ENCODE measurements around the gene RUNX3.
A peak's percentile ranks its signal among the peaks of the same experiment; 100 is the strongest.

The RUNX3 gene

GRCh38 chr1:24888971-24889676 lies 41.0 kb downstream of the RUNX3 start:
- Mint-ChIP-seq H3K27me3 (no peaks in the 10 kb centered on the region), H3K9me3 (ENCODE audit: low read depth) (peaks cover 10% of the 10 kb centered on the region), H3K36me3 (peaks cover 9% of the 10 kb centered on the region), H3K27ac (peak overlapping the region; percentile 70), H3K4me3 (no peak overlapping the region), H3K4me1 (ENCODE audit: low read depth) (no peaks in the 10 kb centered on the region)

DNA sequence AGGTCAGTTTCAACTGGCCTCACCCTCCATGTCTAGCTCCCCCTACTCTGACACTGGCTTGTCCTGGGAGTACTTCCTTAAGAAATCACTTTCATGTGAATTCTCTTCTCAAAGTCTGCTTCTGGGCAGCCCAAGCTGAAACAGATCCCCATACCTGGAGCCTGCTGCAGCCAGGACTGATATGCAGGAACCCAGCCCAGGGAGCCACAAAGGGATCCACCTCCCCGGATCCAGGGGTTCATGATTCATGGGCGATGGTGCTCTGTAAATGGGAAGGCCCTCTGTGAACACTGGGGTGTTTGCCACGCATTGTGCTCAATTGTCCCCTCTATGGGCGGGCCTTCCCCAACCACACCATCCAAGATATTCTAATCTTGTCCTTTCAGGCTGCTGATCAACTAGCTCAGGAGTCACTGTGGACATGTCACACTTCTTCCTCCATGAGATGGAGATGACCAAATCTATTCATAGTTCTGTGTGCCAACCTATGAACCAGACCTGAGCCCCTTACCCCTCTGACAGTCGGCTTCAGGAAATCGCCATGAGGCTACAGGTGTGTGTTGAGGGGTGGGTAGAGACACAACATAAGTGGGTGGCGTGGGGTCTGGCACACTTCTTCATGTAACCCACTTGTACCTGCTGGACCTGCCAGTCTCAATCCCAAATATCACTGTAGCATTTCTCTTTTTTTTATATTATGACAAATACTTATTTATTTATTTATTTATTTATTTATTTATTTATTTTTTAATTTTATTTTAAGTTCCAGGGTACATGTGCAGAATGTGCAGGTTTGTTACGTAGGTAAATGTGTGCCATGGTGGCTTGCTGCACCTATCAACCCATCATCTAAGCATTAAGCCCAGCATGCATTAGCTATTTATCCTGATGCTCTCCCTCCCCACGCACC lies 41.8 kb downstream of the RUNX3 start:
- H3K4me1 Mint-ChIP-seq (ENCODE audit: low read depth) = no peaks in the 10 kb centered on the region

DNA sequence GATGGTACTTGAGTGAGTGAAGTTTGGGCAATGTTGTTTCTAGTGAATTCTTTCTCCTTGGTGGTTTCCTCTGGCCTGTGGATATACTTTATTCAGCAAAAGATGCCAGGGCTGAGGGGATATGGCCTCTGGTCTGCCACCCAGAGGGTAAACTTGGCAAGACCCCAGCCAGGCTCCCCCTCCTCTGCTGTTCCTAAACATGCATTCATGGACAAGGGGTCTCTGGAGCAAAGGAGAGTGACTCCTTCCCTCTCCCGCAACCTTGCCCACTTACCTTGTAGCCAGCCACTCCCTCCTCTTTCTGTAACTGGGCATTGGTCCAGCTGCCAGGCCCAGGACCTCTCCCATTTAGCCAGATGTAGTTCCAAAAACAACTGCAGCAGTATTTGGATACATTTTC lies 43.8 kb downstream of the RUNX3 start:
- H3K4me1 Mint-ChIP-seq (ENCODE audit: low read depth) = no peaks in the 10 kb centered on the region
- peaks cover 13% of the 10 kb centered on the region for H3K9me3 Mint-ChIP-seq (ENCODE audit: low read depth)
- peaks cover 10% of the 10 kb centered on the region for H3K36me3 Mint-ChIP-seq
- H3K27ac Mint-ChIP-seq = no peak overlapping the region
- no peaks in the 10 kb centered on the region for H3K27me3 Mint-ChIP-seq
- H3K4me3 Mint-ChIP-seq = no peak overlapping the region

More for the DNA sequence above, 41.8 kb downstream of the RUNX3 start:
- peaks cover 11% of the 10 kb centered on the region for H3K9me3 Mint-ChIP-seq (ENCODE audit: low read depth)
- H3K27me3 Mint-ChIP-seq = no peaks in the 10 kb centered on the region
- no peak overlapping the region for H3K4me3 Mint-ChIP-seq
- peak overlapping the region; percentile 70 for H3K27ac Mint-ChIP-seq
- peaks cover 13% of the 10 kb centered on the region for H3K36me3 Mint-ChIP-seq

- Mint-ChIP-seq H3K36me3 (peaks cover 10% of the 10 kb centered on the region), H3K4me1 (ENCODE audit: low read depth) (no peaks in the 10 kb centered on the region), H3K4me3 (no peak overlapping the region), H3K27me3 (no peaks in the 10 kb centered on the region), H3K9me3 (ENCODE audit: low read depth) (peaks cover 13% of the 10 kb centered on the region), H3K27ac (no peak overlapping the region)
These were observed 45.3 kb downstream of the RUNX3 start for GRCh38 chr1:24884751-24885150.

- H3K36me3 Mint-ChIP-seq = peaks cover 10% of the 10 kb centered on the region
- no peaks in the 10 kb centered on the region for H3K27me3 Mint-ChIP-seq
- H3K4me1 Mint-ChIP-seq (ENCODE audit: low read depth) = no peaks in the 10 kb centered on the region
- no peak overlapping the region for H3K4me3 Mint-ChIP-seq
- H3K9me3 Mint-ChIP-seq (ENCODE audit: low read depth) = peaks cover 13% of the 10 kb centered on the region
- no peak overlapping the region for H3K27ac Mint-ChIP-seq
These were observed 49.0 kb downstream of the RUNX3 start for GRCh38 chr1:24881034-24881433.

- Mint-ChIP-seq H3K9me3 (ENCODE audit: low read depth) (peaks cover 8% of the 10 kb centered on the region), H3K27ac (no peak overlapping the region), H3K36me3 (peaks cover 10% of the 10 kb centered on the region), H3K4me1 (ENCODE audit: low read depth) (no peaks in the 10 kb centered on the region), H3K4me3 (no peak overlapping the region), H3K27me3 (no peaks in the 10 kb centered on the region)
These were observed 51.0 kb downstream of the RUNX3 start for GRCh38 chr1:24878775-24879742.

DNA sequence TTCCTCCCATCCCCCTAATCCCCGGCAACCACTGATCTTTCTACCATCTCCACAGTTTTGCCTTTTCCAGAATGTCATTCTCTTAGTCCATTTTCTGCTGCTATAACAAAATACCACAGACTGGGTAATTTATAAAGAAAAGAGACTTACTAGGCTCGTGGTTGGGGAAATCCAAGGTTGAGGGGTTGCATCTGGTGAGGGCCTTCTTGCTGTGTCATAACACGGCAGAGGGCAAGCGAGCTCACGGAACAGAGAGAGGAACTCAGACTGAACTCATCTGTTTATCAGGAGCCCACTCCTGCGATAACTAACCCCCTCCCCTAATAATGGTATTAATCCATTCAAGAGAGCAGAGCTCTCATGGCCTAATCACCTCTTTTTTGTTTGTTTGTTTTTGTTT lies 52.0 kb downstream of the RUNX3 start:
- H3K27me3 Mint-ChIP-seq = no peaks in the 10 kb centered on the region
- H3K36me3 Mint-ChIP-seq = peaks cover 4% of the 10 kb centered on the region
- H3K4me3 Mint-ChIP-seq = no peak overlapping the region
- H3K9me3 Mint-ChIP-seq (ENCODE audit: low read depth) = peaks cover 5% of the 10 kb centered on the region
- no peak overlapping the region for H3K27ac Mint-ChIP-seq
- H3K4me1 Mint-ChIP-seq (ENCODE audit: low read depth) = no peaks in the 10 kb centered on the region

DNA sequence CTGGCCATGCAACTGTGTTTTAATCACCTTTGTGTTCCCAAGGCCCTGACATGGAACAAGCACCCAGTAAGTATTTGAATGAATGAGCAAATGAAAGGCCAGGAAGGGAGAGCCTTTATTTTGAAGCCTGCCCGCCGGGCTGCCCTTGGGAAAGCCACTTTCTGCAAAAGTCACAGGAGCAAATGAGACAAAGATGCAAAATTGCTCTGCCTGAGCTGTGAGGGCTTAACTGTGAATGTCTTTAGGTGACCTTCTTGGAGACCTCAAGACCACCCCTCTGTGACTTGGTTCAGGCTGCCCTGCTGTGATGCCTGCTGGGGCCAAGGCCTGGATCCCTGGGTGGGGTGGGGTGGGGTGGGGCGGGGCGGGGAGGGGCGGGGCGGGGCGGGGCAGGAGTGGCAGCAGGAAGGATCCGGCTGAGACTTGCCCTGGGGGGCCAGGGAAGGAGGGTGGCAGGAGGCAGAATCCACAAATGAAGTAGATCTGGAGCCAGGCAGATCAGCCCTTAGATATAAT lies 54.0 kb downstream of the RUNX3 start:
- peaks cover 12% of the 10 kb centered on the region for H3K4me1 Mint-ChIP-seq (ENCODE audit: low read depth)
- no peaks in the 10 kb centered on the region for H3K9me3 Mint-ChIP-seq (ENCODE audit: low read depth)
- no peak overlapping the region for H3K27ac Mint-ChIP-seq
- no peak overlapping the region for H3K4me3 Mint-ChIP-seq
- no peaks in the 10 kb centered on the region for H3K36me3 Mint-ChIP-seq
- no peaks in the 10 kb centered on the region for H3K27me3 Mint-ChIP-seq

DNA sequence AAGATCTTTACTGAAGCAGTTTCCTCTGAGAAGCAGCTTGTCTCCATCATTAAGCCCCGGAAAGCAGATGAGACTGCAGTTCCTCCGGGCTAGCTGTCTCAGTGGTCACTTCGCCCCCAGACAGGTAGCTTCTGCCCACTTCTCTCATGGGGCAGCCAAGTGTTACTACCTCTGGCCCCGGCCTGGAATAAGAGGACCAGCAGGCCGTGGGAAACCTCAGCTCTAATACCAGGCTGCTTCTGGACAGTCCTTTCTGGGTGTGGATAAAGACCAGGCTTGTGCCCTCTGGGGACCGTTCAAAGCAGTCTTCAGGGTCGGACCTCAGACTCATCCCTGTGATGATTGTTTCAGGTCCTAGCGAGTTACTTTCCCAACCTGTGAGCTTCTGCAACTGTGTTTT lies 54.8 kb downstream of the RUNX3 start:
- H3K27ac Mint-ChIP-seq = no peak overlapping the region
- H3K4me3 Mint-ChIP-seq = no peak overlapping the region
- no peaks in the 10 kb centered on the region for H3K9me3 Mint-ChIP-seq (ENCODE audit: low read depth)
- H3K36me3 Mint-ChIP-seq = no peaks in the 10 kb centered on the region
- peaks cover 19% of the 10 kb centered on the region for H3K4me1 Mint-ChIP-seq (ENCODE audit: low read depth)
- H3K27me3 Mint-ChIP-seq = no peaks in the 10 kb centered on the region

GRCh38 chr1:24874611-24875234 lies 55.4 kb downstream of the RUNX3 start:
- H3K27me3 Mint-ChIP-seq = no peaks in the 10 kb centered on the region
- no peaks in the 10 kb centered on the region for H3K36me3 Mint-ChIP-seq
- no peaks in the 10 kb centered on the region for H3K9me3 Mint-ChIP-seq (ENCODE audit: low read depth)
- no peak overlapping the region for H3K27ac Mint-ChIP-seq
- peaks cover 19% of the 10 kb centered on the region for H3K4me1 Mint-ChIP-seq (ENCODE audit: low read depth)
- no peak overlapping the region for H3K4me3 Mint-ChIP-seq

GRCh38 chr1:24874056-24874455 lies 56.0 kb downstream of the RUNX3 start:
- Mint-ChIP-seq H3K27ac (no peak overlapping the region), H3K4me3 (no peak overlapping the region), H3K9me3 (ENCODE audit: low read depth) (no peaks in the 10 kb centered on the region), H3K27me3 (no peaks in the 10 kb centered on the region), H3K36me3 (no peaks in the 10 kb centered on the region), H3K4me1 (ENCODE audit: low read depth) (peaks cover 22% of the 10 kb centered on the region)

- Mint-ChIP-seq H3K9me3 (ENCODE audit: low read depth) (no peaks in the 10 kb centered on the region), H3K36me3 (no peaks in the 10 kb centered on the region), H3K4me3 (no peak overlapping the region), H3K27ac (no peak overlapping the region), H3K4me1 (ENCODE audit: low read depth) (peaks cover 24% of the 10 kb centered on the region), H3K27me3 (no peaks in the 10 kb centered on the region)
These were observed 56.9 kb downstream of the RUNX3 start for GRCh38 chr1:24873148-24873547.

- Mint-ChIP-seq H3K36me3 (no peaks in the 10 kb centered on the region), H3K4me3 (no peak overlapping the region), H3K9me3 (ENCODE audit: low read depth) (no peaks in the 10 kb centered on the region), H3K4me1 (ENCODE audit: low read depth) (peaks cover 24% of the 10 kb centered on the region), H3K27me3 (no peaks in the 10 kb centered on the region), H3K27ac (no peak overlapping the region)
These were observed 57.8 kb downstream of the RUNX3 start for GRCh38 chr1:24872061-24872850.
